Measurements from ENCODE around the gene ARHGAP20. TPM values are rescaled to one million over a fixed set of nuclear protein-coding genes. Genes with fewer than 3 reads are reported as not detected.

The ARHGAP20 gene
- total and polyA plus RNA-seq, 9 of the 15 experiments (the other 6 are each of a cell fraction or from before 2014, with no cell fraction given), result 0.07 TPM; not detected in 8

DNA sequence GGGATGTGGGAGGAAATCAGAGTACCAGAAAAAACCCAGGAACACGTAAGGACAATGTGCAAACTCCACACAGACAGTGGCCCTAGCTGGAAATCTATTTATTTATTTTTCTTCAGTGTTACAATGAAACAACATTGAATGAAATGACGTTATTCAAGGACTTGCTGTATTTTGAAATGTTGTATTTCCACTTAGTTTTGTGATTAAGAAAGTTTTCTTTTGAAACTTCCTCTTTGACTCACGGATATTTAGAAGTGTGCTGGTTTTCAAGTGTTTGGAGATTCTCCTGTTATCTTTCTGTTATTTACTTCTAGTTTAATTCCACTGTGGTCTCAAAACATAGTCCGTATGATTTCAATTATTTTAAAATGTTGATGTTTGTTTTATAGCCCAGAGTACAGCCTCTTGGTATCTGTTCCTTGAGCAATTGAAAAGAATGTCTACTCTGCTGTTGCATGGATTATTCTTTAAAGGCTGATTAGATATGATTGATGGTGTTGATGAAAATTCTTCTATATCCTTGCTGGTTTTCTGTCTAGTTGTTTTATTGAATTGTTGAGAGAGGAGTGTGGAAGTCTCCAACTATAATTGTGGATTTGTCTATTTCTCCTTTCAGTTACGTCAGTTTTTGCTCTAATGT is 141.0 kb downstream of the ARHGAP20 start:
- H3K4me1 ChIP-seq (replicated peaks in 1 of 2; ENCODE audit: control insufficient read depth in 2 of 2, insufficient read depth in 2 of 2, low read length in 2 of 2), result no peaks in the 10 kb centered on the region
- in situ Hi-C loops (cut with MboI) (no loop called here), intact Hi-C loops (cut with micrococcal nuclease) (no loop called here)
- H3K27ac ChIP-seq (ENCODE audit: extremely low read depth, low read depth, low read length), result no peak overlapping the region
- H3K9ac ChIP-seq (ENCODE audit: insufficient read depth in 1 of 2, low read depth in 2 of 2, low read length in 2 of 2), result no peak overlapping the region
- H3K79me2 ChIP-seq (ENCODE audit: control insufficient read depth, insufficient read depth, low read length), result no peaks in the 10 kb centered on the region
- ChIA-PET CTCF (ENCODE audit: low intra/inter-chr PET ratio) (no interaction called here), POLR2A (no interaction called here)
- H2AFZ ChIP-seq (ENCODE audit: low read depth, low read length), result no peak overlapping the region
- H3K4me3 ChIP-seq, result no peak overlapping the region
- no peak for ATAC-seq
- no peaks in the 10 kb centered on the region for H3K36me3 ChIP-seq (ENCODE audit: control insufficient read depth, insufficient read depth, low read length)
- no peaks in the 10 kb centered on the region for H3K27me3 ChIP-seq (ENCODE audit: control insufficient read depth in 2 of 2, insufficient read depth in 2 of 2, low read length in 2 of 2)
- FAIRE-seq, result no peak
- 0% methylated on average over 5 of the region's 5 CpGs for WGBS (ENCODE audit: insufficient coverage, low coverage, missing lambda C conversion rate)
- H3K9me3 ChIP-seq (replicated peaks; ENCODE audit: control insufficient read depth, insufficient read depth, low read depth, low read length), result no peaks in the 10 kb centered on the region; the same call in 1 of the 2 replicates
- H3K4me2 ChIP-seq (ENCODE audit: insufficient read depth, low read length), result no peak overlapping the region
- TF ChIP-seq RAD21 (CRISPR knock-in tag; conservative IDR thresholded peaks at IDR 0.05 in 1 of 2, IDR thresholded peaks at IDR 0.05 in 1 of 2) (no peak), MAFG (tag; conservative IDR thresholded peaks at IDR 0.05) (no peak), DDX20 (tag; IDR thresholded peaks at IDR 0.05; ENCODE audit: low read depth) (no peak), NRF1 (conservative IDR thresholded peaks at IDR 0.05 in 1 of 2, IDR thresholded peaks at IDR 0.05 in 1 of 2) (no peak), L3MBTL2 (IDR thresholded peaks at IDR 0.05) (no peak)
- TF ChIP-seq, protein P1, sequence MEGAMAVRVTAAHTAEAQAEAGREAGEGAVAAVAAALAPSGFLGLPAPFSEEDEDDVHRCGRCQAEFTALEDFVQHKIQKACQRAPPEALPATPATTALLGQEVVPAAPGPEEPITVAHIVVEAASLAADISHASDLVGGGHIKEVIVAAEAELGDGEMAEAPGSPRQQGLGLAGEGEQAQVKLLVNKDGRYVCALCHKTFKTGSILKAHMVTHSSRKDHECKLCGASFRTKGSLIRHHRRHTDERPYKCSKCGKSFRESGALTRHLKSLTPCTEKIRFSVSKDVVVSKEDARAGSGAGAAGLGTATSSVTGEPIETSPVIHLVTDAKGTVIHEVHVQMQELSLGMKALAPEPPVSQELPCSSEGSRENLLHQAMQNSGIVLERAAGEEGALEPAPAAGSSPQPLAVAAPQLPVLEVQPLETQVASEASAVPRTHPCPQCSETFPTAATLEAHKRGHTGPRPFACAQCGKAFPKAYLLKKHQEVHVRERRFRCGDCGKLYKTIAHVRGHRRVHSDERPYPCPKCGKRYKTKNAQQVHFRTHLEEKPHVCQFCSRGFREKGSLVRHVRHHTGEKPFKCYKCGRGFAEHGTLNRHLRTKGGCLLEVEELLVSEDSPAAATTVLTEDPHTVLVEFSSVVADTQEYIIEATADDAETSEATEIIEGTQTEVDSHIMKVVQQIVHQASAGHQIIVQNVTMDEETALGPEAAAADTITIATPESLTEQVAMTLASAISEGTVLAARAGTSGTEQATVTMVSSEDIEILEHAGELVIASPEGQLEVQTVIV (CRISPR knock-in tag; IDR thresholded peaks at IDR 0.05; ENCODE audit: borderline replicate concordance), result no peak
- TF ChIP-seq, protein P2, sequence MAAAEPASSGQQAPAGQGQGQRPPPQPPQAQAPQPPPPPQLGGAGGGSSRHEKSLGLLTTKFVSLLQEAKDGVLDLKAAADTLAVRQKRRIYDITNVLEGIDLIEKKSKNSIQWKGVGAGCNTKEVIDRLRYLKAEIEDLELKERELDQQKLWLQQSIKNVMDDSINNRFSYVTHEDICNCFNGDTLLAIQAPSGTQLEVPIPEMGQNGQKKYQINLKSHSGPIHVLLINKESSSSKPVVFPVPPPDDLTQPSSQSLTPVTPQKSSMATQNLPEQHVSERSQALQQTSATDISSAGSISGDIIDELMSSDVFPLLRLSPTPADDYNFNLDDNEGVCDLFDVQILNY (CRISPR knock-in tag; IDR thresholded peaks at IDR 0.05), result no peak
- TF ChIP-seq, protein P3, sequence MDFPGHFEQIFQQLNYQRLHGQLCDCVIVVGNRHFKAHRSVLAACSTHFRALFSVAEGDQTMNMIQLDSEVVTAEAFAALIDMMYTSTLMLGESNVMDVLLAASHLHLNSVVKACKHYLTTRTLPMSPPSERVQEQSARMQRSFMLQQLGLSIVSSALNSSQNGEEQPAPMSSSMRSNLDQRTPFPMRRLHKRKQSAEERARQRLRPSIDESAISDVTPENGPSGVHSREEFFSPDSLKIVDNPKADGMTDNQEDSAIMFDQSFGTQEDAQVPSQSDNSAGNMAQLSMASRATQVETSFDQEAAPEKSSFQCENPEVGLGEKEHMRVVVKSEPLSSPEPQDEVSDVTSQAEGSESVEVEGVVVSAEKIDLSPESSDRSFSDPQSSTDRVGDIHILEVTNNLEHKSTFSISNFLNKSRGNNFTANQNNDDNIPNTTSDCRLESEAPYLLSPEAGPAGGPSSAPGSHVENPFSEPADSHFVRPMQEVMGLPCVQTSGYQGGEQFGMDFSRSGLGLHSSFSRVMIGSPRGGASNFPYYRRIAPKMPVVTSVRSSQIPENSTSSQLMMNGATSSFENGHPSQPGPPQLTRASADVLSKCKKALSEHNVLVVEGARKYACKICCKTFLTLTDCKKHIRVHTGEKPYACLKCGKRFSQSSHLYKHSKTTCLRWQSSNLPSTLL (IDR thresholded peaks at IDR 0.05), result no peak
- H3K9me1 ChIP-seq (ENCODE audit: control insufficient read depth, insufficient read depth, low read length), result no peaks in the 10 kb centered on the region
- no peaks in the 10 kb centered on the region for H4K20me1 ChIP-seq (replicated peaks; ENCODE audit: control insufficient read depth, insufficient read depth, low read length)
- DNase-seq (ENCODE audit: extremely low read depth in 1 of 4, low spot score in 3 of 4), result no peak
- BruUV-seq (replicated peaks), result no TSS peak
